Endothelial cell of umbilical vein (primary cell): ENCODE data around the gene PFDN4. TPM values are rescaled to one million over a fixed set of nuclear protein-coding genes. Genes with fewer than 3 reads are reported as not detected.

Experiments
- BruUV-seq: library from RNA; stranded (reverse); fragments of 400-500 nt; replicated peaks from 2 replicates; lab custom pipeline; 2021; lab: Mats Ljungman, UMichigan
- CTCF ChIA-PET: fragments of 300-600, 350-600 bp; sonication (Branson Sonifier 250); formaldehyde crosslinking; loops from one replicate; lab custom pipeline; 2021; ENCODE audit warnings: antibody characterized with exemption, inconsistent platforms; lab: Charles Lee
- POLR2A ChIA-PET: fragments of 300-600, 350-600 bp; sonication (Branson Sonifier 250); formaldehyde crosslinking; loops from one replicate; lab custom pipeline; 2021; ENCODE audit warnings: antibody characterized with exemption, inconsistent platforms; lab: Charles Lee
- DNase-seq: peaks from one replicate; pipeline ENCODE4 v3.0.0-alpha.2; 2011; ENCODE audit warnings: low read depth, low spot score
- FAIRE-seq: peaks from 2 replicates; lab custom pipeline; 2011; peaks lifted over from hg19 to GRCh38; lab: Jason Lieb, UNC
- H2AFZ ChIP-seq: 2 replicates; pipeline ENCODE4 v1.6.0; 2012; ENCODE audit warnings: low read depth, low read length, control low read depth, inconsistent platforms
- H3K27ac ChIP-seq: 2 replicates; pipeline ENCODE4 v1.5.1; 2011; ENCODE audit warnings: low read depth, mild to moderate bottlenecking, control low read depth, low read length, moderate library complexity; ENCODE audit not compliant: insufficient read depth
- H3K27me3 ChIP-seq, 2 experiments: 2 replicates each; pipeline versions ENCODE4 v1.6.0 to v1.6.1; 2011; ENCODE audit warnings: low read length in 2 of 2, mixed read lengths in 1 of 2; ENCODE audit not compliant: control insufficient read depth in 2 of 2, insufficient read depth in 2 of 2
- H3K36me3 ChIP-seq, 2 experiments: 2 replicates in 1 of 2; 3 replicates in 1 of 2; pipeline ENCODE4 v1.5.1; 2011; ENCODE audit warnings: low read length in 2 of 2, mild to moderate bottlenecking in 1 of 2, moderate library complexity in 1 of 2; ENCODE audit not compliant: control insufficient read depth in 2 of 2, insufficient read depth in 2 of 2; ENCODE audit errors: extremely low read depth in 1 of 2
- H3K4me1 ChIP-seq: 3 replicates; pipeline ENCODE4 v1.5.1; 2011; ENCODE audit warnings: mild to moderate bottlenecking, low read length; ENCODE audit not compliant: control insufficient read depth, insufficient read depth; ENCODE audit errors: extremely low read depth
- H3K4me2 ChIP-seq: 2 replicates; pipeline ENCODE4 v1.6.1; 2011; ENCODE audit warnings: low read length, control low read depth, mixed read lengths; ENCODE audit not compliant: insufficient read depth
- H3K4me3 ChIP-seq, 3 experiments: fragments of 200-600 bp in 1 of 3; sonication (generic), shearing (Covaris generic) in 1 of 3; replicated peaks in 1 of 3; 2 replicates each; pipeline ENCODE4 v1.5.1; 2011 to 2016; ENCODE audit warnings: control low read depth in 3 of 3, low read length in 3 of 3, mild to moderate bottlenecking in 2 of 3, inconsistent platforms in 1 of 3, low read depth in 1 of 3, moderate library complexity in 1 of 3; ENCODE audit not compliant: insufficient read depth in 1 of 3
- H3K79me2 ChIP-seq: 2 replicates; pipeline ENCODE4 v1.6.0; 2012; ENCODE audit warnings: low read length, inconsistent platforms; ENCODE audit not compliant: control insufficient read depth, insufficient read depth
- H3K9ac ChIP-seq: replicated peaks from 2 replicates; pipeline ENCODE3; 2011; ENCODE audit warnings: low read length, control low read depth; ENCODE audit not compliant: insufficient read depth; ENCODE audit errors: extremely low read depth
- H3K9me1 ChIP-seq: replicated peaks from 3 replicates; pipeline ENCODE4 v1.6.0; 2011; ENCODE audit warnings: mild to moderate bottlenecking, low read length; ENCODE audit not compliant: control insufficient read depth, insufficient read depth; ENCODE audit errors: extremely low read depth
- H3K9me3 ChIP-seq: replicated peaks from 2 replicates; pipeline ENCODE4 v1.5.1; 2012; ENCODE audit warnings: low read length, inconsistent platforms; ENCODE audit not compliant: control insufficient read depth, insufficient read depth
- H4K20me1 ChIP-seq: replicated peaks from 2 replicates; pipeline ENCODE3; 2011; ENCODE audit warnings: mild to moderate bottlenecking, low read length; ENCODE audit not compliant: control insufficient read depth, insufficient read depth; ENCODE audit errors: extremely low read depth
- CTCF ChIP-seq, 2 donors: IDR thresholded peaks; 1 replicate in 1 of 2; 2 replicates in 1 of 2; pipeline ENCODE4 v1.5.1; 2011; ENCODE audit warnings: low read length in 2 of 2, mild to moderate bottlenecking in 2 of 2, moderate library complexity in 2 of 2, control low read depth in 1 of 2, inconsistent platforms in 1 of 2, low read depth in 1 of 2; ENCODE audit not compliant: insufficient read depth in 1 of 2; ENCODE audit errors: extremely low read depth in 1 of 2
- EZH2 ChIP-seq: IDR thresholded peaks from 2 replicates; pipeline ENCODE4 v1.6.1; 2012; ENCODE audit warnings: borderline replicate concordance, low read depth, mild to moderate bottlenecking, moderate library complexity, low read length, inconsistent platforms; ENCODE audit not compliant: severe bottlenecking
- FOS ChIP-seq: IDR thresholded peaks from 2 replicates; pipeline ENCODE4 v1.6.1; 2011; ENCODE audit warnings: mild to moderate bottlenecking, low read length, moderate library complexity, borderline replicate concordance; ENCODE audit not compliant: insufficient read depth
- GATA2 ChIP-seq: IDR thresholded peaks from 2 replicates; pipeline ENCODE4 v1.7.0; 2011; ENCODE audit warnings: low read depth, mild to moderate bottlenecking, moderate library complexity, mixed read lengths, low read length; ENCODE audit not compliant: insufficient read length, insufficient read depth
- JUN ChIP-seq: IDR thresholded peaks from 2 replicates; pipeline ENCODE4 v1.6.1; 2011; ENCODE audit warnings: borderline replicate concordance, low read depth; ENCODE audit not compliant: insufficient read length, insufficient read depth
- MAX ChIP-seq: IDR thresholded peaks from 2 replicates; pipeline ENCODE4 v1.6.1; 2011; ENCODE audit not compliant: insufficient read depth, insufficient read length
- MYC ChIP-seq: IDR thresholded peaks from one replicate; pipeline ENCODE4 v1.6.1; 2011; ENCODE audit warnings: mild to moderate bottlenecking, low read depth, low read length
- POLR2A ChIP-seq: IDR thresholded peaks from 2 replicates; pipeline ENCODE4 v1.6.1; 2012; ENCODE audit warnings: low read depth, mild to moderate bottlenecking, control low read depth, low read length
- POLR2AphosphoS5 ChIP-seq: IDR thresholded peaks from 2 replicates; pipeline ENCODE4 v1.6.1; 2012; ENCODE audit warnings: low read depth, mild to moderate bottlenecking, control low read depth, low read length, moderate library complexity; ENCODE audit not compliant: insufficient read depth
- dilution Hi-C: fragments of 300-500 bp; cut with MboI; formaldehyde crosslinking; loops from one replicate; pipeline ENCODE4 v1.15.0; 2019; ENCODE audit warnings: low sequenced_read_pairs; ENCODE audit not compliant: extremely low pct_ligation_motif_present
- intact Hi-C: fragments of 100-400 bp; cut with micrococcal nuclease; formaldehyde crosslinking; loops from one replicate; pipeline ENCODE4 v1.10.0; 2022
- polyA plus RNA-seq, 4 experiments: library from polyadenylated mRNA; depleted of rRNA in 3 of 4; stranded (reverse) in 3 of 4; unstranded in 1 of 4; fragments of >200 nt; gene quantifications; 2 replicates each; pipeline versions ENCODE4 v1.2.1 to v1.2.3, GENCODE V29; 2011 to 2012; ENCODE audit warnings: missing spikeins in 1 of 4
- total RNA-seq: library from RNA; stranded (reverse); gene quantifications from 2 replicates; pipeline ENCODE4 v1.2.3, GENCODE V29; 2021

PFDN4 gene
- total and polyA plus RNA-seq, 2 donors (not counting 3 experiments of a cell fraction or from before 2014, with no cell fraction given), result 17.5 to 44.2 TPM

- BruUV-seq, result no TSS peak
Observed at GRCh38 chr20:54200487-54201267, 7.2 kb upstream of the PFDN4 start.

More at GRCh38 chr20:54200487-54201267, 7.2 kb upstream of the PFDN4 start:
- H2AFZ ChIP-seq, result no peak overlapping the region
- ChIA-PET CTCF (interaction anchor here (0.6 to 7.4 kb wide), 17 partner anchors 7 to 1888 kb away, joined by 3 to 116 read pairs (median 3); partner anchors contain the start of gene PFDN4), POLR2A (no interaction called here)
- TF ChIP-seq EZH2 (no peak), MAX (no peak), JUN (no peak), GATA2 (no peak), MYC (no peak), FOS (no peak), POLR2A (no peak), POLR2AphosphoS5 (no peak), CTCF (IDR thresholded peaks at IDR 0.05; ENCODE audit: extremely low read depth in 1 of 2, insufficient read depth in 1 of 2, low read depth in 1 of 2, low read length in 2 of 2) (no peak)
- no peaks in the 10 kb centered on the region for H3K27me3 ChIP-seq
- H4K20me1 ChIP-seq, result no peaks in the 10 kb centered on the region
- no peak overlapping the region for H3K27ac ChIP-seq
- H3K36me3 ChIP-seq, result no peaks in the 10 kb centered on the region
- no peaks in the 10 kb centered on the region for H3K9me3 ChIP-seq
- no peaks in the 10 kb centered on the region for H3K9me1 ChIP-seq
- intact Hi-C loops (no loop called here), dilution Hi-C loops (no loop called here)
- no peaks in the 10 kb centered on the region for H3K4me1 ChIP-seq
- no peaks in the 10 kb centered on the region for H3K79me2 ChIP-seq
- no peak overlapping the region for H3K9ac ChIP-seq
- FAIRE-seq, result no peak
- no peak overlapping the region for H3K4me3 ChIP-seq
- no peak for DNase-seq
- H3K4me2 ChIP-seq, result no peak overlapping the region
